HepG2 (cell line): ENCODE measurements around the gene NIP7. TPM values are rescaled to one million over a fixed set of nuclear protein-coding genes. Genes with fewer than 3 reads are reported as not detected.

Experiments used
- GZF1 ChIP-seq: sonication (generic); formaldehyde crosslinking; IDR thresholded peaks from 2 replicates; pipeline ENCODE4 v1.5.1; 2020; ENCODE audit warnings: mild to moderate bottlenecking, missing genetic modification reagents
- IKZF5 ChIP-seq: IDR thresholded peaks from 2 replicates; pipeline ENCODE4 v1.6.1; 2018; ENCODE audit warnings: missing genetic modification reagents, mild to moderate bottlenecking, missing compliant biosample characterization
- MED8 ChIP-seq: sonication (generic); formaldehyde crosslinking; IDR thresholded peaks from 2 replicates; pipeline ENCODE4 v1.8.1; 2023; ENCODE audit warnings: mild to moderate bottlenecking, missing genetic modification reagents; ENCODE audit not compliant: insufficient replicate concordance
- MLX ChIP-seq: IDR thresholded peaks from 2 replicates; pipeline ENCODE4 v1.6.1; 2016
- NKX3-1 ChIP-seq: sonication (generic); formaldehyde crosslinking; IDR thresholded peaks from 2 replicates; pipeline ENCODE4 v1.5.0; 2020; ENCODE audit warnings: missing genetic modification reagents
- RBFOX2 ChIP-seq: fragments of 200-400 bp; formaldehyde crosslinking; IDR thresholded peaks from 2 replicates; pipeline ENCODE4 v1.6.1; 2017; ENCODE audit warnings: low read depth, mild to moderate bottlenecking, low read length
- STAT5B ChIP-seq: sonication (generic); formaldehyde crosslinking; IDR thresholded peaks from 2 replicates; pipeline ENCODE4 v1.4.0; 2020; ENCODE audit warnings: missing genetic modification reagents
- ZFY ChIP-seq: sonication (generic); formaldehyde crosslinking; IDR thresholded peaks from 2 replicates; pipeline ENCODE4 v1.4.0; 2020; ENCODE audit warnings: missing genetic modification reagents
- ZNF207 ChIP-seq: fragments of 450-650 bp; IDR thresholded peaks from 2 replicates; pipeline ENCODE4 v1.6.1; 2016; ENCODE audit warnings: antibody characterized with exemption, borderline replicate concordance
- ZNF232 ChIP-seq: sonication (generic); formaldehyde crosslinking; IDR thresholded peaks from 2 replicates; pipeline ENCODE4 v1.4.0; 2020; ENCODE audit warnings: missing genetic modification reagents, borderline replicate concordance
- ZNF564 ChIP-seq: sonication (generic); formaldehyde crosslinking; IDR thresholded peaks from 2 replicates; pipeline ENCODE4 v1.8.1; 2023; ENCODE audit warnings: mild to moderate bottlenecking, missing genetic modification reagents
- ZNF687 ChIP-seq: sonication (generic); formaldehyde crosslinking; IDR thresholded peaks from 2 replicates; pipeline ENCODE4 v1.5.1; 2020; ENCODE audit warnings: mild to moderate bottlenecking, missing genetic modification reagents, moderate library complexity
- polyA plus RNA-seq, 8 experiments: library from polyadenylated mRNA; depleted of rRNA in 3 of 8; stranded (reverse) in 7 of 8; unstranded in 1 of 8; fragments of >200 nt; fragmentation: Illumina TruSeq in 4 of 8; extraction: Trizol in 4 of 8; gene quantifications; 2 replicates each; pipeline versions ENCODE4 v1.2.1 to v1.2.3, GENCODE V29; 2011 to 2016; ENCODE audit warnings: low read depth in 4 of 8, missing spikeins in 1 of 8, mixed read lengths in 1 of 8; ENCODE audit not compliant: insufficient read depth in 1 of 8
- total RNA-seq, 5 experiments: library from RNA; depleted of rRNA; stranded (reverse); fragments of >200 nt; fragmentation: Illumina TruSeq; extraction: Trizol; gene quantifications; 2 replicates each; pipeline ENCODE4 v1.2.3, GENCODE V29; 2016; ENCODE audit warnings: low read depth in 1 of 5
- TF ChIP-seq, protein P1 (sequence below): sonication (generic); formaldehyde crosslinking; IDR thresholded peaks from 2 replicates; pipeline ENCODE4 v1.4.0; 2020; ENCODE audit warnings: missing genetic modification reagents, mild to moderate bottlenecking, borderline replicate concordance

NIP7 gene
- total and polyA plus RNA-seq, 2 of the 13 experiments (the other 11 are each of a cell fraction or from before 2014, with no cell fraction given), result 15.3 to 114 TPM

GRCh38 chr16:69311533-69312387, 27.8 kb upstream of the NIP7 start (continued):
- TF ChIP-seq ZNF564 (CRISPR knock-in tag), result 0 out of 2 replicates have a peak, but pooled peaks have one; percentile 3
- peak; percentile 73 for TF ChIP-seq RBFOX2
- peak; percentile 95 for TF ChIP-seq ZFY
- TF ChIP-seq ZNF207, result no peak
- TF ChIP-seq IKZF5 (CRISPR knock-in tag), result peak; percentile 38; the same call in 1 of the 2 replicates
- peak; percentile 80 for TF ChIP-seq ZNF687
- TF ChIP-seq ZNF232 (CRISPR knock-in tag), result peak; percentile 57; the same call in 1 of the 2 replicates
- TF ChIP-seq STAT5B (CRISPR knock-in tag), result no peak; the same call in 1 of the 2 replicates
- TF ChIP-seq MED8 (CRISPR knock-in tag), result no peak
- TF ChIP-seq, protein P1, sequence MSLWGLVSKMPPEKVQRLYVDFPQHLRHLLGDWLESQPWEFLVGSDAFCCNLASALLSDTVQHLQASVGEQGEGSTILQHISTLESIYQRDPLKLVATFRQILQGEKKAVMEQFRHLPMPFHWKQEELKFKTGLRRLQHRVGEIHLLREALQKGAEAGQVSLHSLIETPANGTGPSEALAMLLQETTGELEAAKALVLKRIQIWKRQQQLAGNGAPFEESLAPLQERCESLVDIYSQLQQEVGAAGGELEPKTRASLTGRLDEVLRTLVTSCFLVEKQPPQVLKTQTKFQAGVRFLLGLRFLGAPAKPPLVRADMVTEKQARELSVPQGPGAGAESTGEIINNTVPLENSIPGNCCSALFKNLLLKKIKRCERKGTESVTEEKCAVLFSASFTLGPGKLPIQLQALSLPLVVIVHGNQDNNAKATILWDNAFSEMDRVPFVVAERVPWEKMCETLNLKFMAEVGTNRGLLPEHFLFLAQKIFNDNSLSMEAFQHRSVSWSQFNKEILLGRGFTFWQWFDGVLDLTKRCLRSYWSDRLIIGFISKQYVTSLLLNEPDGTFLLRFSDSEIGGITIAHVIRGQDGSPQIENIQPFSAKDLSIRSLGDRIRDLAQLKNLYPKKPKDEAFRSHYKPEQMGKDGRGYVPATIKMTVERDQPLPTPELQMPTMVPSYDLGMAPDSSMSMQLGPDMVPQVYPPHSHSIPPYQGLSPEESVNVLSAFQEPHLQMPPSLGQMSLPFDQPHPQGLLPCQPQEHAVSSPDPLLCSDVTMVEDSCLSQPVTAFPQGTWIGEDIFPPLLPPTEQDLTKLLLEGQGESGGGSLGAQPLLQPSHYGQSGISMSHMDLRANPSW (CRISPR knock-in tag), result peak; percentile 74; the same call in 1 of the 2 replicates
- peak; percentile 59; the same call in 1 of the 2 replicates for TF ChIP-seq NKX3-1 (CRISPR knock-in tag)
- TF ChIP-seq MLX (CRISPR knock-in tag), result no peak; the same call in 1 of the 2 replicates
- TF ChIP-seq GZF1 (CRISPR knock-in tag), result peak; percentile 98
